ENCODE data around the gene MYO5B.

Gene MYO5B

DNA sequence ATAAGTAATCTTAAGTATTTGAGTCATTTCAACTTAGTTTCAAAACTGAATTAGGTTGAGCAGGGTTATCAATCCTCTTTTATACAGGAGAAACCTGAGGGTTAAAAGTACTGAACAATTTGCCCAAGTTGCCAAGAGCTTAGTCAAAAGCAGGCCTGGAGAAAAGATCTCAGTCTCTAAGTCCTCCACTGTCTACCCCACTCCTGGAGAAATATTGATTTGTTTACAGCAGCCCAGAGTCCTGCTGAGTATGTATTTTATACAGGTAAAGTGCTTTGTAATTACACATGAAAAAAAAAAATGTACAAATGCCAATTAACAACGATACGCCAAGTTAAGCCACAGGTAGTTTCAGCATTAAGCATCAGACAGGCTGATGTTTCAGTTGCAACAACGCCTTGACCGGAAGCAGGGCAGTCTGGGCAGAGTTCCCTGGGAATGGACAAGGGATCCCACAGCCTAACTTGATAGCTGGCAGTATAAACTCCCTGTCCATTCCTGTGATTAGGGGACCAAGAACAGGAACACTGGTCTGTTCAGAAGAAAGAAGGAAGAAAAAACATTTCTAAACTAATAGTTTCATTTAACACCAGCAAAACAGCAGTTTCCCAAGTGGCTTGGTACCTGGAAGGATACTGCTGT is 132.9 kb downstream of the MYO5B start:
- DNase-seq, result no peak

DNA sequence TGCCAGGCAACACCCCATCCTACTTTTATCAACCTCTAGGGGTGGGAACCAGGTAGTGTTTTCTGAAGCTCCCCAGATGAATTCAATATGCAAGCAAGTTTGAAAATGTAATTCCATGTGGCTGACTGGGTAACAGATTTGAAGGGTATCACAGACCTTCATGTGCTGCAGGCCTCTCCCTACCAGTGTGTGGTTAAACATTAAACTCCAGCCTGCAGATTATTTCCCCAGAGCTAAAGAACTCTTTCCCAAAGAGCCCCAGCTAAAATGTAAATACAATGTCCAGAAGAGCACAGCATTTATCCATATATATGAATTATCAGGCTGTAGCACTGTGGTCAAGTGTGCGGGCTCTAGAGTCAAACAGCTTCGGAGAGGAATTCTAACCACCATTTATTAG is 134.1 kb downstream of the MYO5B start:
- DNase-seq, result no peak

DNA sequence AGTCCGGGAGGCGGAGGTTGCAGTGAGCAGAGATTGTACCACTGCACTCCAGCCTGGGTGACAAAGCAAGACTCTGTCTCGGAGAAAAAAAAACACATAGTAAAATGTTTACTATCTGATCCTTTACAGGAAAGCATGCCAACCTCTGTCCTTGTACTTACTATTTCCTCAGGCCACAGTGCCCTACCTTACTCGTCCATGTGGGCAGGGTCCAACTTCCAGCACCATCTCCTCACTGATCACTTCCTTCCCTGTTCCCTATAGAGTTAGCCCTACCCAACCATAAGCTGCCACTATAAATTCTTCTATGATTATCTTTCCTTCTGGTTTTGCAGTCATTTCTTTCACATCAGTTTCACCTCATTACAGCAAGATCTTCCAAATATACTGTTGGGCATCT is 136.2 kb downstream of the MYO5B start:
- no peak for DNase-seq

DNA sequence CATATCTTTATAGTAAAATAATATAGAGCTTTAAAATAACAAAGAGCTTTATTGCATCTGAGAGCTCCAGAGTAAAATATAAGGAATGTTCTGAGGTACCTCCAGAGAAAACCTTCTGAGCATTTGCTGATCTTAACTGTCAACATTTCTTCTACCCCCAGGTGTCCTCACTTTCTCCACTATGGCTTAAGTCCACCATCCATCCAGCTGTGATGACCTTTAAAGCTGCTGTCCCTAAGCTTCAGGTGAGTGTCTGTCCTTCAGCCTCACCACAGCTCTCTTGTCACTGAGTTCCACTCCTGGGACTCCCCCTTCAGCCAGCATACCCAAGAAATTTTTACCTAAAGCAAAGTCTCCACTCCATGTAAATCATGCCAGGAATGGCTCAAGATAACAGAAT is 137.9 kb downstream of the MYO5B start:
- DNase-seq, result no peak

DNA sequence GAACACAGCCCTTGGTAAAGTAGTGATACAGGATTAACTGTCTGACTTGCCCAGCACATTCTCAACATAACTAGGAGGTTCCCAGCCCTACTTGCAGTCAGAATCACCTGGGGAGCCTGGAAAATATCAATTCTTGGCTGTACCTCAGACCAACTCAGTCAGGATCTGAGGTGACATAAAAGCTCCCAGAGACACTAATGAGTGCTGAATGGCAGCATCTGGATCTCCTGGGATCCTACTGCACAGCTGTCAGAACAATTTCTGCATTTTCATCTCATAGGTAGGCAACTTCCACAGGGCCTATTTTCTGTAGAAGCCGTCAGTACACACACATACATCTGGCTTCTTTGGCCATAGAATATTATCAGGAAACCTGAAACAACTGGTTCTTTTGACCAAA is 138.8 kb downstream of the MYO5B start:
- peak; percentile 82 for DNase-seq

DNA sequence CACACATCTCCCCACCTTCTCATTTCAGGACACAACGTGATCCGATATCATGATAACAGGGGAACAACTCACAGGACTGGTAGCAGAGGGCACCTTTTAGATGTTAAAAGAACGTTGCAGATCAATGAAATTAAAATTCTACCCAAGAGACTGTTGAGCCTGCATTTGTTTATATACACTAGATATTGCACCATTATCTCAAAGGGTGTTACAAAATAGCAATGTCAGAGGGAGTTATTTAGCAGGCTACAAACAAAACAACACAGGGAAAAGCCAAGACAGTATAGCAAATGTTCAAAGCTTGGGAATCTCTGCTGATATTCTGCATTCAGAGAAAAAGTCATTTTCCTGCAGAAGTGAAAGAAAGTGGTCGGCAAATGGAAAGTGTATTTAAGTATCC is 139.5 kb downstream of the MYO5B start:
- no peak for DNase-seq

DNA sequence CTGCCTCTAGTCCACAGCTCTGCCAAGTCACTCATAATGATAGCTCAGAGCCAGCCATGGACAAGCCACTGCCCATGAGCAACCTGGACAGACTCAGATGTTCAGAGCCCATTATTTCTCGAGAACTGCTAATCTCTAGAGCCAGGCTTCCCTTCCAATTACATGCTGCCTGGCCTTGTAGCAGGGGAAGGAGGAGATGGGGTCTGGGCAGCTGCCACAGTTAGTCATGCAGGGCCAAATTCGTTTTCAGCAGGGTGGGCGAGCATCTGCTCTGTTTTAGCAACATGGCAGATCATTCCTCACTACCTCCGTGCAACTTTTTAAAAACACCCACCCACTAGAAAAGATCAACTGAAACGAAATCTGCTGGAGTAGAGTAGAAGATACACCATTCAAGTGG is 141.8 kb downstream of the MYO5B start:
- DNase-seq, result peak; percentile 83

DNA sequence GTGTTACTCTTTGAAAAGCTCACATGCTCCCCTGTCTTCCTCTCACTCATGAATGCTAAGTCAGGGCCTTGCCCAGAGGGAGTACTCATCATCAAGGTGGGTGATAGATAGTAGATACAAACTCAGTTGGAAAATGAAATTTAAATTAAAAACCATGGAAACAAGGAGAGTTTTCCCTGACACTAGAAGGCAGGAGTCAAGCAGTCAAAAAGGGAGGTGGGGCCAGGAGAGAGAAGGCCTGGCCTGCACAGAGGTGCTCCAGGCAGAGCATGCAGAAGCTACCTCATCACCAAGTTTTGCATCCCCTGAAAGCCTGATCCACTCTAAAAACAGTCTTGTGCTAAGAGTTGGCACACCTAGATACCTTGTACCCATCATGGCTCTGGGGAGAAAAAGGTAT is 143.7 kb downstream of the MYO5B start:
- DNase-seq, result no peak

DNA sequence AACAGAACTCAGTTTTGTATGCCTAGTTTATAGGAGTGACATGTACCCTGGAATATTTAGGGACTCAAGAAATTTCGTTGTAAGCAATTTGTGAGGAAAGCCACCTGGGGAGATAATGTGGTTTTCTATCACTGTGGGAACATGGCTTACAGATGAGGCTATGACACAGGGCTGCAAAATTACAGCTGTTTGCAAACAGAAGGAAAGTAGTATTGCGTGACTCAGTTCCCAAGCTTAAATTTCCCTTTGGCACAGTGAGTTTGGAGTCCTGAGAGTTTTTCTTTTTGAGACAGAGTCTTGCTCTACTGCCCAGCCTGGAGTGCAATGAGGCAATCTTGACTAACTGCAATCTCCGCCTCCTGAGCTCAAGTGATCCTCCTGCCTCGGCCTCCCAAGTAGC is 149.8 kb downstream of the MYO5B start:
- DNase-seq, result no peak

DNA sequence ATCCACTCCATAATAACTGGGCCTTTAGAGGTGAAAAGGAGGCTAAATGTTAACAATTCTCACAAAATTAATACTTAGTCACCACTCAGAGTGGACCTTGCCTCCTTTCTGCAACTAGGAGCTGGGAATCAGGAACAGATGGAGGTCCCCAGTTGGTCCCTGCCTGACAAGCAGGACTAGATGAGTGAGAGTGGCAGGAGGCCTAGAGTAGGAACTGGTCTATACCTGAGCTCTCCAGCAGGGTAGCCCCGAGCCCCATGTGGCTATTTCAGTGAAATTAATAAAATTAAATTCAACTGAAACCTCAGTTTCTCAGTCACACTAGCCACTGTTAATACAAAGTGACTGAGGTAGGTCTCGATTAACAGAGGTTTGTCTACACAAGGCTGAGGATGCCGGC is 150.5 kb downstream of the MYO5B start:
- DNase-seq, result peak; percentile 40

DNA sequence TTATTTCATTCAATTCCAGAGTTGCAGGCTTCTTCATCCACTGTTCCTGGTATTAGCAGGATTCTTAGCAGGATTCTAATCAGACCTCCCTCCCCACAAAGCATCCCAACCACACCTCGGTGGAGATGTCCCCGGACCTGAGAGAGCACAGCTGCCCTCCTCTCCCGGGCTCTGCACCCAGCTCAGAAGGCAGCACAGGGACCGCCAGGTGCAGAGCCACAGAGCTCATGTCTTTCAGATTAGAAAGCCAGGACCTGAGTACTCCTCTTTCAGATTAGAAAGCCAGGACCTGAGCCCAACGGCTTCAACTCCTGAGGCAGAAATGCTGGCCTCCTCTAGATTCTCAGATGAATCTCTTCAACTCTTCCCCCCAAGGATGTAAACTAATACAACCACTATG is 152.3 kb downstream of the MYO5B start:
- DNase-seq, result no peak

DNA sequence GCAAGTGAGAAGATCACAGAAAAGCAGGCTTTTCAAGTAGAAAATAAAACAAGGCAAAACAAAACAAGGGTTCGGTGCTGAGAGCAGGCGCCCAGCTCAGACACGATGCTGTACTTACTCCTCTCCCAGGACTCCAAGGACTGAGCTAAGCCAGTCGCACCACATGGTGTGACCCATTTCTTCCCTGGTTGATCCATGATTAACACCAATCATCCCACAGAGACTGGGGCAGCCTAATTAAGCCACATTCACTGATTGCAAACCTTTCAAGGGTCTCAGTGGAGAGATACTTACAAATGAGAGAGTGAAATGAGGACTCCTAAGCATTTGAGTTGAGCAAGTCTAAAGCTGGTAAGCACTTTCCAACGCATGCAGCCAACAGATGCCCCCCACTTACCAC is 155.2 kb downstream of the MYO5B start:
- no peak for DNase-seq

DNA sequence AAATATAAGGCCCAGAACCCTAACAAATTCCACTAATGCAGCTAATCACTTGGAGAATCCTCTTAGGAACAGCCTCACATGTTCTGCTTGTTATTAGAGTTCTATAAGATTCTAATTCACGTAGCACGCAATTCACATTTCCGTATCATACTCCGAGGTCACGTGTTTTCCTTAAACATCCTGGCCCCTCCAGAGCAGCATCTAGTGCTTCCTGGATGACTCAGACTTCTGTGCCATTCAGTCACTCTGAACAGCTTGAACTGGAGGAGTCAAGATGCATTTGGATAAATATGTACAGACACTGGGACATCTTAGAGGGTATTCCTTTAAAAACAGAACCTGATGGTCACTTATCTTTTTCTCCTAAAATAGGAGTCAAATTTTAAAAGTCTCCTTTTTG is 156.5 kb downstream of the MYO5B start:
- no peak for DNase-seq

DNA sequence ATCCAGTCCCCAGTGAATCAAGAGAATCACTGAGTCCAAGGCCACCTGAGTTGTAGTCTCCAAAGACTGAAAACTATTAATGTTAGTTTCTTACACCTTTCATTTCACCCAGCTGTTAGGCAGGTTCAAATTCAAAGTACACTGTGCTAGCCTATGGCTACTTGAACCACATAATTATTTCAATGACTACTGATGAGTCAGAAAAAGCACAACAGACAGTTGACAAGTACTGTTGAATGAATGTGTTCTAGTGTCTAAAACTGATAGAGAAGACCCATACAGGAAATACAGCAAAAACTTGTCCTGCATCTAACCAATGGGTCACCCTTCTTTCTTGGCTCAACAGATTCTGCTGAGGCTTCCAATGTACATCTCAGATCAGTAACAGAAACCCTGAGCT is 160.9 kb downstream of the MYO5B start:
- no peak for DNase-seq

DNA sequence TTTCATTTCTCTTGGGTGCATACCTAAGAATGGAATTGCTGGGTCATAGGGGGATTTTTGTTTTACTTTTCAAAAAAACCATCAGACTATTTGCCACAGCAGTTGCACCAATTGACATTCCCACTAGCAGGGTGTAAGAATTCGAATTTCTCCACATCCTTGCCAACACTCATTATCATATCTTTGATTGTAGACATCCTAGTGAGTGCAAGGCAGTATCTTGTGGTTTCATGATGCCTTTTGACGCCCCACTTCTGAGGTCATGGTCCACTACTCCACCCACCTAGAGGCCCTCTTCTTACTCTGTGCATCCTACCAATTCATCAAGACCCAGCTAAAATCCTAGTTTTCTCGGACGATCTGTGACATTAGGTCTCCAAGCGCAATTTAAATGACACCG is 161.9 kb downstream of the MYO5B start:
- no peak for DNase-seq

DNA sequence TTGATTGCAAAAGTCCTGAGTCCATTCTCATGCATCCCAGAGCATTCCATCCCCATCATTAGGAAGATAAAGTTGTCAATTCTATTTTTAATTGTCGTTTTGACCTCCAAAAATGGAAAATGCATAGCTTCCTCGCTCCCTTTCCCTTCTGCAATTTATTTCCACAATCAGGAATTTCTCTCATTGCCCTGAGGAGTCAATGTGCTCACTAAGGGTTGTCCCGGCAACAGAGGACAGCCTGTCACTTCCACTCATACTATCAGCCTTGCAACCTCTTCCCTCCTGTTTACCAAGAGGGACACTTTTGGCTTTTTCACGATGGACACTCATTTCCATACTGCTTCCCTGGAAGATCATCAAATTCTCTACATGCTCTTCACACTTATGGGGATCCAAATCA is 164.8 kb downstream of the MYO5B start:
- peak; percentile 57 for DNase-seq

DNA sequence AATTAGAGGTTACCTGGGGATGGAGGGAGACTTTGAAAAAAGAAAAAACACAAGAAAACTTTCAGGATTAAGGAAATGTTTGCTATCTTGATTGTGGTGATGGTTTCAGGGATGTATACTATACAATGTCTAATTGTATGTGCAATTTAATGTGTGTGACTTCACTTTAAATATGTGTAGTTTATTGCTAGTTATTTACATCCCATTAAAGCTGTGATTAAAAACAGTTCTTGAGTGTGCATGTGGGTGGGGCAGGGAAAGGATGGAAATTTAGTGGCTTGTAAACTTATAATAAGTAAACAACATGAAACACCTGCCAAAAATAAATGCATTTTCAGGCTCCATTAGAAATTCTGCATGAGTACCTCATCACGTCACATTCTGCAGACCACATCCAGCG is 167.0 kb downstream of the MYO5B start:
- DNase-seq, result no peak

DNA sequence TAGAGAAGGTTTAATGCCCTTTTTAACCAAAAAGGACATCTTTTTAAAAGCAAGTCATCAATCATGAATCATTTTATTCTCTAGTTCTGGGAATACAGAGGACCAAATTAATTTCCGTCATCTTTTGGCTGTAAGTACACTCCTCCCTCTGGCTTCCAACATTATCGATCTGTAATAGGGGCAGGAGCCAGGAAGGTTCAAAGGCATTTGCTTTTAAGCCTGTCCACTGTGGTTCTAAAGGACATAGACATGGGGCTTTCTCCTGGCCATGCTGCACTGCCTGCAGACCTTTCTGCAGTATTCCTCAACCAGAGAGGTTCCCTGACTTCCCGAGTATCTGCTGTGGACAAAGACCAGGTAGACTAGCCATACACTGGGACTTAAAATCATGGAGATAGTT is 170.5 kb downstream of the MYO5B start:
- no peak for DNase-seq

DNA sequence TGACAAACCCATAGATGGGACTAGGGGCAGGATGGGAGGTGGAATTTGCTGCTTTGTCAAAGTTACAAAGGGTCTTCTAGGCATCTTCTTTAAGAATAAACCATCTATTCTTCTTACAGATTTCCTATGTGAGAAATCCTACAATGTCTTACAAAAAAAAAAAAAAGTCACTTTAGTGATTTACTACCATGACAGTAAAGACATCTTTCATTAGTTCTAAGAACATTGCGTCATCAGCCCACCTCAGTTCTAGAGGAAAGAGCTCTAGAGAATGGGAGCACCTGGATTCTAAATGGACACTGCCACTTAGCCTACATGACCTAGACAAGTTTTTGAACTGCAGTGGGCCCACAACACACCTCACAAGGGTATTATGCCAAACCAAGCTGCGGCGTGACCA is 172.0 kb downstream of the MYO5B start:
- no peak for DNase-seq

DNA sequence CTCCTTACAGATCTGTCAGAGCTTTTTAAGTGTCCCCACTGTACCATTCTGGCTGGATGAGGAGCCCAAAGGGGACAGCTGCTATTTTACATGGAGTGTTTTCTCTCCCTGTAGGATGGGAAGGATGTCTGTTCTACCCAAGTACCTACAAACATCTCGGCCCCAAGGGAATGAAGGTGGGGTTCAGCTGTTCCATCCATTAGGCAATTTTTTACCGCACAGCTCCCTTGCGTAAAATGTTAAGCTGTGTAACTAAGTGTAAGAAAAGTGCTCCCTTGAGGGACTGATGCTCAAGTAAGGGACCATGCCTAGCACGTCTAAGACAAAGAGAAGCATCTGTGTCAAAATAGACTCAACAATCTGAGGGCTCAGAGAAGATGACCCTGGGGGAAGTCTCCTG is 180.3 kb downstream of the MYO5B start:
- peak; percentile 97 for DNase-seq

DNA sequence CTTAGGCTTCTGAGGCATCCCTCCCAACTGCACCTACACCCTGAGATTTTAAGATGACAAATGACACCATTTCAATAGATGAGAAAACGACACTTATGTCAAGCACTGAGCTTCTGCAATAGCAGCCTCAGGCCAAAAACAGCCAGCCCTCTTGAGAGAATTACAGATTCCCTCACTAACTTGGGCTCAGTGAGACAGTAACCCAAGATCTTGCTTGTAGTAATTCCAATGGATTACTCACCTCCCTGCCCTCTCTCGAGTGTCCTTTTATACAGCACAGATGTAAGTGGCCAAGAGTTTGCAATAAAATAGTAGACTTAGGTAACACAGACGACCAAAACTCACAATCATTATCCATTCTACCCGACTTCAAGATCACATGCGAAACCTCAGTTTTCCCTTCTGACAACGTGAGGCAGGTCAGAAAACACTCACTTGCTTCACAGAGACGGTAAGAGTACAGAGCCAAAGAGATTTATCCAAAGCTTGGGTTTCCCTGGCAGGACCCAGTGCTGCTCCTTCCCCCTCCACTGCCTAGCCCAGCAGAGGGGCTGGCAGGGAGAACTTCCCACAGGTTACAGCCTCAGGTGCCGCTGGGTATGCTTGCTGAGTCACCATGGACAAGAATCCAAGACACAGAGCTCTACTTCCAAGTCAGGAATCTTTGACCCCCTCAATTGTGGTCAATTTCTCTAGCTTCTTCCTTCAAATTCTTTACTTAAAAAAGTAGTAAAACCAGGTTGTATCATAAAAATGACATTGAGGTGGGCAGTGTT is 181.4 kb downstream of the MYO5B start:
- no peak for DNase-seq

DNA sequence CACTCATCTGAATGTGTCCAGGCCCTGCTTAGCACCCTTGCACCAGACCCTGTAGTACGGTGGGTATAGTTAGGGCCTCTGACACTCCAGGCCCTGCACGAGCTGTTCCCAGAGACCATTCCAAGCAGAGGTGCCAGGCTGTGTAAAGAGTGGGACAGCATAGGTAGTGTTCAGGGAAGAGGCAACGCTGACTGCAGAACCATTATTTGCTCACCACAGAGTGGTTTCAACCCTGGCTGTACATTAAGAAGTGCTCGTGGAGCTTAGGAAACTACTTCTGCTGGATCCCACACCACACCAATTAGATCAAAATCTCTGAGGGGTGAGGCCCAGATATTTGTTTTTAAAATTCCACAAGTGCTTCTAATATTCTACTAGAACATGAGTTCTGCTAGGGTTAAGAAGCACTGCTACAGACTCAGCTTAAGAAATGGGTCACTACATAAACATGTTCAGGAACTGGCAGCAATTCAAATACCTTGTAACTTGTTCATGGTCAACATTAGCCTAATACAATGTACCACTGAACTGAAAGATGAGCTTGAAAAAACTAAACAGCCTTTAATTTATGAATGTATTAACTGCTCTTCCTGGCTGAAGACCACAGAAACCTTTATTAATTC is 183.0 kb downstream of the MYO5B start:
- no peak for DNase-seq

DNA sequence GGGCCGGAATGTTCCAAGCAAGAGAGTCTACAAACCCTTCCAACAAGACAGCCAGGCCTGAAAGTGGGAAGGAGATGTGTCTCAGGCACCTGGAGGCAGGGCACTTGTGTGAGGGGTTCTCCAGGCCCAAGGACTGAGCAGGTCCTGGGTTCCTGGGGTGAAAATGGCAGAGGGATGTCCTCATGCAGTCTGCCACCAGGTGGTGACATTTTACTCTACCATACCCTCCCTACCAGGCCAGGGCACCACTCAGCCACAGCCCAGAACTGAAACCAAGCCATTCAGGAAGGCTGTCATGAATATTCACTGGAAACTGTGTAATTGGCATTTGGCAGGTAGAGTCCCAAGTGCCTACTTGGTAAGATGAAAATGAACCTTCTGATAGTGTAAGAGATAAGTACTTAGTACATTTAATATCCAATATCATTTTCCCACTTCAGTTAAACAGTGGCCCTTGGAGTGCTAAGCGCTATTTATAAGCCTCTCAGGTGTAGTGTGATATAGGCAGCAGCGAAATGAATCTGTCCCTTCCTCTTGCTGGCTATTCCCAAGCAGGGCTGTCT is 185.1 kb downstream of the MYO5B start:
- DNase-seq, result peak; percentile 61

DNA sequence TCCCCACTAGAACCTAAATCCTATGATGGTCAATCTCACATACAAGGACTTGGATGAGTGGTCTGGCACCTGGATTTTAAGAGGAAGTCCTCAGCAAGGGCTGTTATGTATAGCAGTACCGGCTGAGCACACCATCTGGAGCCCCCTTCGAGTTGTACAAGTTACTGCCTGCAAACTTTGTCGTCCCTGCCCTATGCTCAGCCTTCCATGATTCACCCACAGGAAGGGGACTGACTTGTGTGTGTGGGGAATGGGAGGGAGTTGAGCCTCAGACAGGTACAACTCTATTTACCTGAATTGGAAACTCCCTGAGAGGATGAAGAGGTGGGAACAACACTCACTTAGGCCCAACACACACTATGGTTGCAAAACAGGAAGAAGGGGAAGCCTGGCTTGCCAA is 186.6 kb downstream of the MYO5B start:
- DNase-seq, result peak; percentile 40

Data from NCI-H2171 treated with DMSO at 0.1 percent for 48 hours (cell line).